ENCODE measurements around the gene HOXA6. TPM values are rescaled to one million over a fixed set of nuclear protein-coding genes. Genes with fewer than 3 reads are reported as not detected.
A peak's percentile ranks its signal among the peaks of the same experiment; 100 is the strongest.

The HOXA6 gene
- total RNA-seq, 1 donor from 2014 or later = not detected

DNA sequence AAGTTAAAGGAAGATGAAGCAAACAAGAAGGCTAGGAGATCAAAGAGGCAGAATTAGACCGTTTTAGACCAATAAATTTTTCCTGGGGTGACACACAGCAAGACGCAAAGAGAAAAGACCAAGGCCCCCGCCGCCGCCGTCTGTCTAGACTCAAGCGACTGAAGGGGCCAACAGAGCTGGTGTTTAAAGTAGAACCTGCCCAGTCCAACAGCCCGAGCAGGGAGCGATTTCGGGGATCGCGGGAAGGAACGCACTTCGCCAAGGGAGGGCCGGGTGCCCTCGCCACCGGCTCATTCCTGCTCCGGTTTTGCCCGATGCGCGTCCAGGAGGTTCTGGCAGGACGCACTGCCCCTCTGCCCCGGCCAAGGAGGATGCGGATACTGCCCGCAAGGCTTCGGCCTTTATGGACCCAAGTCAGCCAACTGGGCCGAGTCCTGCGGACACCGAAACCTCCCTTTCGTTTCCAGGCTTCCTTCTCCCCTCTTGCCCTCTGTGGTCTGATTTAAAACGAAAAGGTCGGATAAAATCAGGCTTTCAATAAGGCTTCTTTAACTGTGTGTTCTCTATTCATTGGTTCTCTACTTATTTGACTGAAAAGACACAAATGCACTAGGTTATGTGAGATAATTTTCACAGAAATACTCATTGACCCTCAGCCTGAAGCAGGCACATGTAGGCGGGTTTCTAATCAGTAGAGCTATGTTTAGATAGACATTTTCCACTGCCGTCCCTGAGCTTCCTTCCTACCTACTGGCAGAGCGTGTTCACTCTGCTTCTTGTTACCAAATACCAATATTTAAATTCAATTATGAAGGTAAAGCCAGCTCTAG, 11.1 kb upstream of the HOXA6 start:
- DNase-seq = no peak
- Mint-ChIP-seq H3K4me1 (ENCODE audit: low read depth, unreplicated experiment) (peaks cover 2% of the 10 kb centered on the region), H3K36me3 (ENCODE audit: unreplicated experiment) (peaks cover 14% of the 10 kb centered on the region), H3K9me3 (ENCODE audit: unreplicated experiment) (peaks cover 19% of the 10 kb centered on the region), H3K27ac (ENCODE audit: unreplicated experiment) (no peak overlapping the region), H3K4me3 (ENCODE audit: unreplicated experiment) (no peak overlapping the region), H3K27me3 (ENCODE audit: unreplicated experiment) (peaks cover 50% of the 10 kb centered on the region)
- TF ChIP-seq, protein P1, sequence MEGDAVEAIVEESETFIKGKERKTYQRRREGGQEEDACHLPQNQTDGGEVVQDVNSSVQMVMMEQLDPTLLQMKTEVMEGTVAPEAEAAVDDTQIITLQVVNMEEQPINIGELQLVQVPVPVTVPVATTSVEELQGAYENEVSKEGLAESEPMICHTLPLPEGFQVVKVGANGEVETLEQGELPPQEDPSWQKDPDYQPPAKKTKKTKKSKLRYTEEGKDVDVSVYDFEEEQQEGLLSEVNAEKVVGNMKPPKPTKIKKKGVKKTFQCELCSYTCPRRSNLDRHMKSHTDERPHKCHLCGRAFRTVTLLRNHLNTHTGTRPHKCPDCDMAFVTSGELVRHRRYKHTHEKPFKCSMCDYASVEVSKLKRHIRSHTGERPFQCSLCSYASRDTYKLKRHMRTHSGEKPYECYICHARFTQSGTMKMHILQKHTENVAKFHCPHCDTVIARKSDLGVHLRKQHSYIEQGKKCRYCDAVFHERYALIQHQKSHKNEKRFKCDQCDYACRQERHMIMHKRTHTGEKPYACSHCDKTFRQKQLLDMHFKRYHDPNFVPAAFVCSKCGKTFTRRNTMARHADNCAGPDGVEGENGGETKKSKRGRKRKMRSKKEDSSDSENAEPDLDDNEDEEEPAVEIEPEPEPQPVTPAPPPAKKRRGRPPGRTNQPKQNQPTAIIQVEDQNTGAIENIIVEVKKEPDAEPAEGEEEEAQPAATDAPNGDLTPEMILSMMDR (IDR thresholded peaks at IDR 0.05; ENCODE audit: partially characterized antibody, unreplicated experiment) = no peak

DNA sequence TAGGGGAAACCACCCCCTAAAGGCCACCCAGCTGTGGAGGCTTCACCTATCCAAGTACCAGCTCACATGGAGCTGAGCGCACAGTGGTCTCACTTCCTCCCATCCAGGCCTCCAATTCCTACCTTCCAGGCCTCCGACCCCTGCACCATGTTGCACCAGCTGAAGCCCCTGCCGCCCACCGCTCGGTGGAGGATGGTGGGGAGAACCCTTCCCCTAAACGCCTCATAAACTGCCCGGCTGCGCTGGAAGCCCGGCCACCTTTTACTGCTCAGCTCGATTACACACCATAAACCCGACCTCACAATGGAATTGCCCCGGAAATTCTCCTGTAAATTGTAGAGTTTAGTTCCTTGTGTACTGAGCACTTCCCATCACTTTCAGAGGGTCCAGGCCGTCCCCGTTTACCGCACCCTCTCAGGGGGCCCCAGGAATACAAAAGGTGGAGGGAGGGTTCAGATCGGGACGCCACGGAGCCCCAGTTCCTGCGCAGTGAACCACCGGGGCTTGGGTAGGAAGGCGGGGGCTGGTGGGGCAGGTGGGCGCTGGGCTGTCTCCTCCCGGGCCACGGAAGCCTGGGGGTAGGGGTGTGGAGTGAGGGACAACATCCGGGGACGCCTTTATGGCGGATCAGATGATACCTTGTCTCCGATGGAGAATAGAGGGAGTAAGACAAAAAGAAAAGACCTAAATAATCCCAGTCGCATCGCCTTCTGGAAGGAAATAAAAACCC, 10.3 kb upstream of the HOXA6 start:
- peaks cover 20% of the 10 kb centered on the region for H3K9me3 Mint-ChIP-seq (ENCODE audit: unreplicated experiment)
- peaks cover 15% of the 10 kb centered on the region for H3K36me3 Mint-ChIP-seq (ENCODE audit: unreplicated experiment)
- H3K27ac Mint-ChIP-seq (ENCODE audit: unreplicated experiment) = no peak overlapping the region
- TF ChIP-seq, protein P1 (IDR thresholded peaks at IDR 0.05; ENCODE audit: partially characterized antibody, unreplicated experiment) = no peak
- no peak overlapping the region for H3K4me3 Mint-ChIP-seq (ENCODE audit: unreplicated experiment)
- no peak for DNase-seq
- H3K27me3 Mint-ChIP-seq (ENCODE audit: unreplicated experiment) = peaks cover 52% of the 10 kb centered on the region
- peaks cover 2% of the 10 kb centered on the region for H3K4me1 Mint-ChIP-seq (ENCODE audit: low read depth, unreplicated experiment)

- H3K4me3 Mint-ChIP-seq (ENCODE audit: unreplicated experiment) = peak overlapping the region; percentile 30
Measured at GRCh38 chr7:27156916-27157701, 9.5 kb upstream of the HOXA6 start.

GRCh38 chr7:27156508-27156898, 8.9 kb upstream of the HOXA6 start, which contains the start of gene HOXA7:
TSS of gene HOXA7 (minus strand) at chr7:27156675. CDS start at chr7:27156545, 130 bp downstream.
- peaks cover 2% of the 10 kb centered on the region for H3K4me1 Mint-ChIP-seq (ENCODE audit: low read depth, unreplicated experiment)
- DNase-seq = no peak

More at GRCh38 chr7:27156916-27157701, 9.5 kb upstream of the HOXA6 start:
- no peak for DNase-seq
- H3K27ac Mint-ChIP-seq (ENCODE audit: unreplicated experiment) = no peak overlapping the region
- peaks cover 20% of the 10 kb centered on the region for H3K9me3 Mint-ChIP-seq (ENCODE audit: unreplicated experiment)
- TF ChIP-seq, protein P1 (IDR thresholded peaks at IDR 0.05; ENCODE audit: partially characterized antibody, unreplicated experiment) = no peak
- peaks cover 49% of the 10 kb centered on the region for H3K27me3 Mint-ChIP-seq (ENCODE audit: unreplicated experiment)
- peaks cover 15% of the 10 kb centered on the region for H3K36me3 Mint-ChIP-seq (ENCODE audit: unreplicated experiment)
- H3K4me1 Mint-ChIP-seq (ENCODE audit: low read depth, unreplicated experiment) = peaks cover 2% of the 10 kb centered on the region

More at GRCh38 chr7:27156508-27156898, 8.9 kb upstream of the HOXA6 start, which contains the start of gene HOXA7:
- H3K4me3 Mint-ChIP-seq (ENCODE audit: unreplicated experiment) = peak within 1 kb of the TSS; percentile 88
- H3K36me3 Mint-ChIP-seq (ENCODE audit: unreplicated experiment) = peaks cover 15% of the 10 kb centered on the region
- TF ChIP-seq, protein P1 (IDR thresholded peaks at IDR 0.05; ENCODE audit: partially characterized antibody, unreplicated experiment) = no peak
- peak within 1 kb of the TSS; percentile 38 for H3K27ac Mint-ChIP-seq (ENCODE audit: unreplicated experiment)
- peaks cover 54% of the 10 kb centered on the region for H3K27me3 Mint-ChIP-seq (ENCODE audit: unreplicated experiment)
- peaks cover 20% of the 10 kb centered on the region for H3K9me3 Mint-ChIP-seq (ENCODE audit: unreplicated experiment)
